ENCODE measurements around the gene HSPA4. TPM values are rescaled to one million over a fixed set of nuclear protein-coding genes. Genes with fewer than 3 reads are reported as not detected.

HSPA4 gene
- total and polyA plus RNA-seq, 2 donors (not counting 1 experiment from before 2014, with no cell fraction given) = 18.1 to 95.0 TPM

GRCh38 chr5:133129289-133129688, 77.5 kb downstream of the HSPA4 start:
- Histone ChIP-seq H3K4me3 (ENCODE audit: control extremely low read depth in 1 of 5, extremely low read depth in 1 of 5, insufficient read depth in 1 of 5, low read depth in 2 of 5, low read length in 4 of 5) (no peak overlapping the region), H2AFZ (ENCODE audit: insufficient read depth, low read depth, low read length, poor library complexity, severe bottlenecking) (no peak overlapping the region), H3K4me1 (ENCODE audit: control insufficient read depth in 2 of 2, insufficient read depth in 2 of 2, low read length in 2 of 2) (no peaks in the 10 kb centered on the region), H3K27ac (ENCODE audit: low read length in 2 of 2) (no peak overlapping the region), H3K27me3 (replicated peaks in 1 of 4; ENCODE audit: control extremely low read depth in 1 of 4, control insufficient read depth in 3 of 4, insufficient read depth in 4 of 4, low read length in 3 of 4) (no peaks in the 10 kb centered on the region), H4K20me1 (ENCODE audit: control insufficient read depth, insufficient read depth, low read length, poor library complexity, severe bottlenecking) (no peaks in the 10 kb centered on the region), H3K9ac (ENCODE audit: low read length) (no peak overlapping the region), H3K36me3 (replicated peaks in 1 of 2; ENCODE audit: control extremely low read depth in 1 of 2, control insufficient read depth in 1 of 2, extremely low read depth in 1 of 2, insufficient read depth in 2 of 2, low read length in 1 of 2) (no peaks in the 10 kb centered on the region), H3K79me2 (ENCODE audit: control insufficient read depth, insufficient read depth, low read length) (no peaks in the 10 kb centered on the region), H3K9me3 (ENCODE audit: control extremely low read depth in 1 of 3, control insufficient read depth in 2 of 3, insufficient read depth in 1 of 3, low read length in 2 of 3) (no peaks in the 10 kb centered on the region), H3K4me2 (replicated peaks; ENCODE audit: low read depth, low read length, poor library complexity, severe bottlenecking) (no peak overlapping the region)
- no peak overlapping the region for H3K4me3 Mint-ChIP-seq
- POLR2A ChIA-PET = no interaction called here
- DNase-seq (no peak), ATAC-seq (ENCODE audit: low read depth) (no peak)
- WGBS (ENCODE audit: insufficient coverage) = 83% methylated on average over 1 of the region's 6 CpGs
- no peaks in the 10 kb centered on the region for H3K9me3 Mint-ChIP-seq (ENCODE audit: insufficient read depth)
- peaks cover 4% of the 10 kb centered on the region for H3K27me3 Mint-ChIP-seq
- intact Hi-C loops (cut with micrococcal nuclease) = no loop called here
- CTCF ChIA-PET = no interaction called here
- H3K4me1 Mint-ChIP-seq = no peaks in the 10 kb centered on the region
- H3K27ac Mint-ChIP-seq = no peak overlapping the region
- TF ChIP-seq EZH2 (IDR thresholded peaks at IDR 0.05; ENCODE audit: borderline replicate concordance, insufficient read depth, low read depth, low read length, poor library complexity, severe bottlenecking) (no peak), CTCF (IDR thresholded peaks at IDR 0.05) (no peak)

GRCh38 chr5:133129950-133130349, 78.1 kb downstream of the HSPA4 start:
- ChIA-PET POLR2A (no interaction called here), CTCF (no interaction called here)
- Histone ChIP-seq H3K36me3 (replicated peaks in 1 of 2; ENCODE audit: control extremely low read depth in 1 of 2, control insufficient read depth in 1 of 2, extremely low read depth in 1 of 2, insufficient read depth in 2 of 2, low read length in 1 of 2) (no peaks in the 10 kb centered on the region), H3K4me1 (ENCODE audit: control insufficient read depth in 2 of 2, insufficient read depth in 2 of 2, low read length in 2 of 2) (no peaks in the 10 kb centered on the region), H3K27ac (ENCODE audit: low read length in 2 of 2) (no peak overlapping the region), H3K9me3 (ENCODE audit: control extremely low read depth in 1 of 3, control insufficient read depth in 2 of 3, insufficient read depth in 1 of 3, low read length in 2 of 3) (no peaks in the 10 kb centered on the region), H3K4me3 (ENCODE audit: control extremely low read depth in 1 of 5, extremely low read depth in 1 of 5, insufficient read depth in 1 of 5, low read depth in 2 of 5, low read length in 4 of 5) (no peak overlapping the region), H3K9ac (ENCODE audit: low read length) (no peak overlapping the region), H2AFZ (ENCODE audit: insufficient read depth, low read depth, low read length, poor library complexity, severe bottlenecking) (no peak overlapping the region), H4K20me1 (ENCODE audit: control insufficient read depth, insufficient read depth, low read length, poor library complexity, severe bottlenecking) (no peaks in the 10 kb centered on the region), H3K79me2 (ENCODE audit: control insufficient read depth, insufficient read depth, low read length) (no peaks in the 10 kb centered on the region), H3K4me2 (replicated peaks; ENCODE audit: low read depth, low read length, poor library complexity, severe bottlenecking) (no peak overlapping the region), H3K27me3 (replicated peaks in 1 of 4; ENCODE audit: control extremely low read depth in 1 of 4, control insufficient read depth in 3 of 4, insufficient read depth in 4 of 4, low read length in 3 of 4) (no peaks in the 10 kb centered on the region)
- H3K4me1 Mint-ChIP-seq = no peaks in the 10 kb centered on the region
- no peaks in the 10 kb centered on the region for H3K9me3 Mint-ChIP-seq (ENCODE audit: insufficient read depth)
- ATAC-seq (ENCODE audit: low read depth) (no peak), DNase-seq (no peak)
- WGBS (ENCODE audit: insufficient coverage) = 82% methylated on average over 1 of the region's 3 CpGs
- TF ChIP-seq CTCF (IDR thresholded peaks at IDR 0.05) = no peak
- no peak for TF ChIP-seq EZH2 (IDR thresholded peaks at IDR 0.05; ENCODE audit: borderline replicate concordance, insufficient read depth, low read depth, low read length, poor library complexity, severe bottlenecking)
- no peak overlapping the region for H3K4me3 Mint-ChIP-seq
- H3K27me3 Mint-ChIP-seq = peaks cover 4% of the 10 kb centered on the region
- no peak overlapping the region for H3K27ac Mint-ChIP-seq
- intact Hi-C loops (cut with micrococcal nuclease) = no loop called here

Data from B cell (primary cell).